Esophagus (tissue), 2 donors: Measurements from ENCODE around the gene SLC37A1. TPM values are rescaled to one million over a fixed set of nuclear protein-coding genes. Genes with fewer than 3 reads are reported as not detected.

Experiments
- H3K27ac ChIP-seq, 2 donors: one replicate each; pipeline ENCODE4 v1.5.1; 2013; ENCODE audit warnings: low read depth in 2 of 2, mild to moderate bottlenecking in 2 of 2, inconsistent platforms in 1 of 2, low read length in 1 of 2, moderate library complexity in 1 of 2
- H3K27me3 ChIP-seq, 2 donors: one replicate each; pipeline ENCODE4 v1.6.1; 2013; ENCODE audit warnings: low read length in 2 of 2, control low read depth in 1 of 2, mild to moderate bottlenecking in 1 of 2; ENCODE audit not compliant: insufficient read depth in 2 of 2, control insufficient read depth in 1 of 2
- H3K36me3 ChIP-seq, 2 donors: one replicate each; pipeline ENCODE4 v1.6.1; 2013; ENCODE audit warnings: low read length in 1 of 2; ENCODE audit not compliant: control insufficient read depth in 2 of 2, insufficient read depth in 2 of 2
- H3K4me1 ChIP-seq, 2 donors: one replicate each; pipeline ENCODE4 v1.6.1; 2013; ENCODE audit warnings: low read length in 1 of 2; ENCODE audit not compliant: control insufficient read depth in 2 of 2, insufficient read depth in 2 of 2
- H3K4me3 ChIP-seq, 2 donors: one replicate each; pipeline ENCODE4 v1.5.1; 2013; ENCODE audit warnings: low read length in 2 of 2, mild to moderate bottlenecking in 2 of 2, low read depth in 1 of 2, moderate library complexity in 1 of 2
- H3K9me3 ChIP-seq, 2 donors: one replicate each; pipeline ENCODE4 v1.6.1; 2013; ENCODE audit warnings: mild to moderate bottlenecking in 2 of 2, low read depth in 1 of 2, low read length in 1 of 2, moderate library complexity in 1 of 2; ENCODE audit not compliant: control insufficient read depth in 2 of 2, insufficient read depth in 1 of 2
- WGBS, 2 donors: extraction: QIAGEN DNeasy Blood & Tissue Kit; methylation state at CpG; one replicate each; pipeline ENCODE4 v1.1.7; 2013; 5-methylcytosine and 5-hydroxymethylcytosine counted together
- polyA plus RNA-seq, 2 donors: library from polyadenylated mRNA; stranded (reverse); fragments of 200-250 nt; gene quantifications; one replicate each; pipeline ENCODE4 v1.2.3, GENCODE V29; 2013
- donor health status: healthy with polysubstance abuse.
- donor health status: Bipolar disorder and iron deficiency.

Gene SLC37A1
- polyA plus RNA-seq, 2 donors = 12.4 to 14.1 TPM

DNA sequence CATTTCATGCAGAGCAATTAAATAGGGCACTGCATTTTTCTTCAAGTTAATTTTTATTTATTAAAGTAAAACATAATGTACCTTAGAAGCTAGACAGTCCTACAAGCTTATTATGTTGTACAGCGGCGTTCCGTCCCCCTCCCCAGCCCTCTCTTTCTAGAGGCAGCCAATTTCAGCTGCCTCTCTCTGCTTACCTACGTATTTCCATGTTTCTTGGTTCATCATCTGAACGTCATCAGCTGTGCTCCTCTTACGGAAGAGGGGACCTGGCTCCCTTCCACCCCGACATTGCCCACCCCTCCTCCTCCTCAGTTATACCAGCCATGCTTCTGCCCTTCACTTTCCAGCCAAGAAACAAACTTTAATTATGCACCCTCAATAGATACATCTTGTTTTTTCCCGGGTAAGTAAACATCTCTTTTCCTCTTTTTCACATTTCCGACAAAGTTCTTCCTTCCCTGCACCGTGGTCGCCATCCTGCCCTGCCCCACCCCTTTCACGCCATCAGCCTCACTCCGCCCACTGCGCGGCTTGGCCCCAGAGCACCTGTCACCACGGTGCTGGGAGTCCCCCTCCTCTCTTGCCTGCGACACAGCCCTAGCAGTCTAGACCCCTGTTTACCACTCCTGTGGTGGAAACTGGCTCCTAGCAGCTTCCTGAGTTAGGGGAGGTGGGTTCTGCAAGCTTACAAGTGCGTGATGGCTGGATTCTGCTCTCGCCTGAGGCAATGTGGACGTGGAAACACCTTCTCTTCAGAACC, 57.9 kb downstream of the SLC37A1 start:
- no peaks in the 10 kb centered on the region for H3K27me3 ChIP-seq
- H3K36me3 ChIP-seq = peaks cover 0 to 44% of the 10 kb centered on the region in 2 donors
- H3K9me3 ChIP-seq = peaks cover 0 to 2% of the 10 kb centered on the region in 2 donors
- H3K4me3 ChIP-seq = no peak overlapping the region
- no peak overlapping the region for H3K27ac ChIP-seq
- 86 to 88% methylated on average over 20 of the region's 20 CpGs for WGBS, 2 donors
- H3K4me1 ChIP-seq = no peaks in the 10 kb centered on the region

DNA sequence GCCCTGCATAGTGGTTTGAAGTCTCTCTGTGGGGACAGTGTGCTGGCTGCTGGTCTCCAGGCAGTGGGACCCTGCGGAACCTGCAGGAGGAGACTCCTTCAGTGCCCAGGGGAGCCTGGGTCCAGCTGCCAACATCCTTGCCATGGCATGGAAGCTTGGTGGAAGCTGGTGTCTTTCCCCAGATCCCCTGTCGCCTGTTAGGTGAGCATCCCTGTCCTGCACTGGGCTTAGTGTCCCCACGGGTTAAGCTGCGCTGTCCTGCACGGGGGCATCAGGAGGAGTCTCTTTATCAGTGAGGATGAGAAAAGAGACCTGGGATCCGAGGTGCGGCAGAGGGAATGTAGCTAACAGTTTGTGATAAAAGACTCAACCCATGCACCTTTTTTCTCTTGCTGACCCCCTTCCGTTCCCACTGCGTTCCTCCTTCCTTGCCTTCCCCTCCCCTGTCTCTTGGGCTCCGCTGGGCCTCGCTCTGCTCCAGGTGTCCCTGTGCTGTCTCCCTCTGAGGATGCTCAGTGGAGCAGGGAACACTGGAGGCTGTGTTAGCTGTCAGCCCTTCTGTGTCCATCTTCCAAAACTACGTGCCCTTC, 59.3 kb downstream of the SLC37A1 start:
- Histone ChIP-seq H3K9me3 (peaks cover 0 to 2% of the 10 kb centered on the region in 2 donors), H3K27ac (no peak overlapping the region), H3K4me1 (no peaks in the 10 kb centered on the region), H3K36me3 (peaks cover 0 to 36% of the 10 kb centered on the region in 2 donors), H3K27me3 (no peaks in the 10 kb centered on the region), H3K4me3 (no peak overlapping the region)
- 97% methylated on average over 12 of the region's 12 CpGs for WGBS, 2 donors

DNA sequence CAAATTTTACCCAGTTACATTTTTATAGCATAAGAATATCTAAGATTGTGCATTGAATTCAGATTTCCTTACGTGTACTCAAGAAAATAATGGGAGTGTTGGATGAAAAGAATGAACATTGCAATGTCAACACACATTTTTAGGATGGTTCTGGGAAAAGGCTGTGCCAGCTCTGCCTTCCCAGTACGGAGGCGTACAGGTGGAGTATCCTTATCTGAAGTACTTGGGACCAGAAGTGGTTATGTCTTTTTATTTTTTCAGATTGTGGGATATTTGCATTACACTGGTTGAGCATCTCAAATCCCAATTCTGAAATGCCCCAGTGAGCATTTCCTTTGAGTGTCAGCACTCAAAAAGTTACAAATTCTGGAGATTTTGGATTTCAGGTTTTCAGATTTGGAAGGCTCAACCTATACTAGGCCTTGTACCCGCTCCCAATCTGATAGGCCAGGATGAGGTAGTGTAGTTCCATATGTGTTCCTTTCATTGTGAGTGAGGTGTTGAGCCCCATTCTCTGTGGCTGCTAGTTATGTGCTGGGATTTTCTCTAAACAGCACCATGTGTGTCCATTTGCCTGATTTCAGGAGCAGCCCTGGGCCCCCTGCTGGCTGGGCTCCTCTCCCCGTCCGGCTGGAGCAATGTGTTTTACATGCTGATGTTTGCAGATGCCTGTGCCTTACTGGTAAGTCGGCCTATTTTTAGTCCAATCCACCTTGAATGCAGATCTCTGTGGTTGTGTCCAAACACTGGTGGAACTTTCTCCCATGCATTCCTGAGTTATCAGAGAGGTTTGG, 60.8 kb downstream of the SLC37A1 start:
- Histone ChIP-seq H3K36me3 (peaks cover 0 to 25% of the 10 kb centered on the region in 2 donors), H3K9me3 (peaks cover 0 to 2% of the 10 kb centered on the region in 2 donors), H3K4me1 (no peaks in the 10 kb centered on the region), H3K4me3 (no peak overlapping the region), H3K27me3 (no peaks in the 10 kb centered on the region), H3K27ac (no peak overlapping the region)
- 88% methylated on average over 7 of the region's 7 CpGs for WGBS, 2 donors

DNA sequence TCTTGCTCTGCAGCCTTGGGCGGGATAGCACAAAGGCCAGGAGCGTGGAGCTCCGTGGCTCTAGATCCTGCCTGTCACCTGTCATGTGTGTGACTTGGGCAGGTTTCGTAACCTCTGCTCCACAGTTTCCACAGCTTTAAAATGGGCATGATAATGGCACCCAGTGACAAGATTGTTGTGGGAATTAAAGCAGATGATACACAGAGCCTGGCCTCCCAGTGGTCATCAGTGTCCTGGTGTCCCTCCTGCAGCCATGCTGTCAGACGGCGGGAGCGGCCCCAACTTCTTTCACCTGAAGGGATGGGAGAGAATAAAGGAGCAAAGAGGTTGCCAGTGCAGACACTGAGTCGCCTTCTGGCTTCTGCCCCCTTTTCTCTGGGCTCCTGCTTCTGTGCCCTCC, 61.5 kb downstream of the SLC37A1 start:
- 93 to 95% methylated on average over 8 of the region's 8 CpGs for WGBS, 2 donors
- Histone ChIP-seq H3K4me1 (no peaks in the 10 kb centered on the region), H3K36me3 (peaks cover 0 to 25% of the 10 kb centered on the region in 2 donors), H3K4me3 (no peak overlapping the region), H3K27me3 (no peaks in the 10 kb centered on the region), H3K27ac (no peak overlapping the region), H3K9me3 (peaks cover 0 to 2% of the 10 kb centered on the region in 2 donors)

DNA sequence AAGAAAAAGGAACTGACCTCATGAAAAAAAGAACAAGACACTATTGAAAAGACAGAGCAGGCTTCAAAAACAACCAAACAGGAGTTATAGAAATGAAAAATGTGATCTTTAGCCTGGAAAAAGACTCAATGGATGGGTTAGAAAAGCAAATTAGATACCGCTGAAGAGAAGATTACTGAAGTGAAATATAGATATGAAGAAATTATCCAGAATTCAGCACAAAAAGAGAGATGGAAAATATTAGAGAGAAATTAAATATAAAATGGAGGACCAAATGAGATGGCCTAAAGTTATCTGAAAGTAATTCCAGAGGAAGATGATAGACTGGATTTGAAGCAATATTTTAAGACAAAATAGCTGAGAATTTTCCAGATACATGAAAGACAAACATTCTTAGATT, 63.0 kb downstream of the SLC37A1 start:
- H3K4me3 ChIP-seq = no peak overlapping the region
- peaks cover 0 to 19% of the 10 kb centered on the region in 2 donors for H3K36me3 ChIP-seq
- no peak overlapping the region for H3K27ac ChIP-seq
- no peaks in the 10 kb centered on the region for H3K4me1 ChIP-seq
- H3K9me3 ChIP-seq = peaks cover 0 to 2% of the 10 kb centered on the region in 2 donors
- WGBS, 2 donors = 100% methylated on average over 1 of the region's 1 CpG
- no peaks in the 10 kb centered on the region for H3K27me3 ChIP-seq

DNA sequence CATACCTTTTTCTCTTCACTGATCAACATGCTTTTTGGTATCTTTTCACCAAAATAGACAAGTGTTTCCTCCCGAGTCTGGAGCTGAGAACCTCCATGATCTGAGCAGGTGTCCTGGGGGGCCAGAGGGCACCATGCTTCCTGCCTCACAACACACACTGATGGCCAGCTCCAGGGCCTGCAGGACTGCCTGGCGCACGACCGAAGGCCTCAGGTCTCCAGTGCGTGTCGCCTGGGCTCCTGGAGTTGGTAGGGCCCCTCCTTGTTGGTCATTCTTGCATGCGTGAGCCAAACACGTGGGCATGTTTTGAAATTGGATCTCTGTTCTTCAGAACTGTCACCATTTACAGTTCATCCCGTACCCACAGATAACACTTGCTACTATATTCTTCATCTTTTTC, 64.4 kb downstream of the SLC37A1 start:
- Histone ChIP-seq H3K27ac (no peak overlapping the region), H3K36me3 (peaks cover 0 to 12% of the 10 kb centered on the region in 2 donors)
- WGBS, 2 donors = 95 to 96% methylated on average over 9 of the region's 9 CpGs

DNA sequence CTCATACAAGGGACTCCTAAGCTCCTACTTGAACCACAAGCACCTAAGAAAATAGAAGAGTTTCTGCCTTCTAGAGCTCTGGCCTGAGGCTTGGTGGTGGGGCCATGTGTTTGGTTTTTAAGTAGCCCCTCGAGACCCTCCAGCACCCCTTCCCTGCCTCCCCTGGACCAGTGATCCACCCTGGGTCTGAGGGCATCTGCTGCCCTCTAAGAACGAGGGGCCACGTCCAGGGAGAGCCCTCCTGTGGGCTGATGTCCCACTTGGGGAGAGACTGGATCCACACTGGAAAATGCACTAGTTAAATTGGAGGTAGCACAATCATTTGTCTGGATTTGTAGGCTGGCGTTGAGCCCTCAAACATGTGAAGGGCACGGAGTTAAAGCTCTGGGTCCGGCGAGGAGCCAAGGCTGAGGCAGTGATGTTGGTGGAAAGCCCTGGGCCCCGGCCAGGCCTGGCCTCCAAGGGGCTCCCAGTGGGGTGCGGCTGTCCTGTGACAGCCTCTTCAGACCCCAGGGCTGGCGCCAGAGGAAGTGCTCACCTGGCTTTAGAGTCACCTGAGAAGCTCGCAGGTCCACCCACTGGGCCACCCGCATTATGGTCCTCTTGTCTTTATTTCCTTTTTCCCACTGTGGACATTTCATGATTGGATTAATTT, 65.2 kb downstream of the SLC37A1 start:
- Histone ChIP-seq H3K9me3 (peaks cover 0 to 2% of the 10 kb centered on the region in 2 donors), H3K27ac (no peak overlapping the region), H3K27me3 (no peaks in the 10 kb centered on the region), H3K4me3 (no peak overlapping the region), H3K4me1 (no peaks in the 10 kb centered on the region), H3K36me3 (peaks cover 0 to 8% of the 10 kb centered on the region in 2 donors)
- 71 to 81% methylated on average over 12 of the region's 12 CpGs for WGBS, 2 donors

More for the DNA sequence above, 64.4 kb downstream of the SLC37A1 start:
- Histone ChIP-seq H3K4me3 (no peak overlapping the region), H3K9me3 (peaks cover 0 to 2% of the 10 kb centered on the region in 2 donors), H3K27me3 (no peaks in the 10 kb centered on the region), H3K4me1 (no peaks in the 10 kb centered on the region)

DNA sequence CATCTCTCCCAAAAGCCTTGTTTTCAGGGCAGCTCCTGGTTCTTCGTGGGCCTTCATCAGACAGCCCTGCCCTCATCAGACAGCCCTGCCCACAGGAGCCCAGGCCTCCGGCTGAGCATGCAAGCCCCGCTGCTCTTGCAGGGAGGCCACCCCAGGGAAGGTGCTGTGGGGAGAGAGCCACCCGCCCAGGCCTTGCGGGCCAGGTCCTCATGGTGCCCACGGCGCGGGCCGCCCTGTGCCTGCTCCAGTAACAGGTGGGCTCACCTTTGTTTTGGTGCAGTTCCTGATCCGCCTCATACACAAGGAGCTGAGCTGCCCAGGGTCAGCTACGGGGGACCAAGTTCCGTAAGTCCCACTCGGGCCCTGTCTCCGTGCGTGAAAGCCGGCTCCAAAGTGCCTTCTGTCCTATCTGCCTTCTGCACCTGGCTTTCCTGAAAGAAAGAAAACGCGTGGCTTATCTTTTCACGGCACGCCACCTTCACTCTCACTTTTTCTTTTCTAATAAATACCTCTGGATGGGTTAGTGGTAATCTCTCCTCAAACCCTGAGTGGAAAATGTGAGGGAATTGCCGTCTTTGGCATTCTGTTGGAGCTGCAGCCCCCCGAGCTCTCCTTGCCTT, 65.9 kb downstream of the SLC37A1 start:
- Histone ChIP-seq H3K36me3 (peaks cover 0 to 8% of the 10 kb centered on the region in 2 donors), H3K27ac (no peak overlapping the region), H3K4me3 (no peak overlapping the region), H3K27me3 (no peaks in the 10 kb centered on the region), H3K9me3 (peaks cover 0 to 2% of the 10 kb centered on the region in 2 donors), H3K4me1 (no peaks in the 10 kb centered on the region)
- 89 to 92% methylated on average over 22 of the region's 22 CpGs for WGBS, 2 donors
